ENCODE results near the gene ZCCHC7. TPM values are rescaled to one million over a fixed set of nuclear protein-coding genes. Genes with fewer than 3 reads are reported as not detected.

Gene ZCCHC7
- total and polyA plus RNA-seq, 10 of the 15 experiments (the other 5 are each of a cell fraction or from before 2014, with no cell fraction given), result 42.9 to 178 (median 53.3) TPM

DNA sequence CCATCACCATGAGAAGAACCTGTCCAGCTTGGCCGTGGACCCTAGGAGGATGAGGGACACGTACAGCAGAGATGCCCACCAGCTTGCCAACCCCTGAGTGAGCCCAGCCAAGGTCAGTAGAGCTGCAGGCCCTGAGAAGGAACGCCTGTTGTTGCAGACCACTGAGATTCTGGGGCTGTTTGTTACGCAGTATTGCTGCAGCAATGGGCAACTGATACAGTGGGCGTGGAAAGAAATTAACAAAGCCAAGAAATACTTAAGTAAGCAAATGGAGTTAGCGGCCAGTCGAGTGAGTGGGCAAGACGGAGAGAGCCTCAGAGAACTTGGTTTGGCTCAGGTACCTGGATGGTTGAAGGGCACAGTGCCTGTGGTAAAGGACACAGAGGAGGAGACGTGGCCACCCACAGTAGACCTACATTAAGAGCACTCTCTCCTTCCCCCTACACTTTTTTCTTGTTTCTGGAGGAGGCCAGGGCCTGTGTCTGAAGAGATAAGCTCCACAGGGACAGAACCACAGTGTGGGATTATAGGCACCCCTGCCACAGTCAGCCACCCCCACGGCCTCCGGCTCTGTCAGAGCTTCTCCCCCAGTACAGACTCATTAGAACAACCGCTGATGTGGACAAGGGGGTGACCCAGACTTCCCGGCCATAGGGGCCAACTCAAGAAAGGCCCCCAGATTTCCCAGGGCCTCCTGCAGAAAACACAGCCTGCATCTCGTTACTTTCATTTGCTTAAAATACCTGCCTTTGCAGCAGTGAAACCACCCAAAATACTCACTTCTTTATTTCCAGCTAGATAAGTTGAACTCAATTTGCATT is 262.0 kb downstream of the ZCCHC7 start (continued):
- TF ChIP-seq, protein P1, sequence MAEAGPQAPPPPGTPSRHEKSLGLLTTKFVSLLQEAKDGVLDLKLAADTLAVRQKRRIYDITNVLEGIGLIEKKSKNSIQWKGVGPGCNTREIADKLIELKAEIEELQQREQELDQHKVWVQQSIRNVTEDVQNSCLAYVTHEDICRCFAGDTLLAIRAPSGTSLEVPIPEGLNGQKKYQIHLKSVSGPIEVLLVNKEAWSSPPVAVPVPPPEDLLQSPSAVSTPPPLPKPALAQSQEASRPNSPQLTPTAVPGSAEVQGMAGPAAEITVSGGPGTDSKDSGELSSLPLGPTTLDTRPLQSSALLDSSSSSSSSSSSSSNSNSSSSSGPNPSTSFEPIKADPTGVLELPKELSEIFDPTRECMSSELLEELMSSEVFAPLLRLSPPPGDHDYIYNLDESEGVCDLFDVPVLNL (IDR thresholded peaks at IDR 0.05; ENCODE audit: low read depth, low read length), result no peak
- TF ChIP-seq, protein P2, sequence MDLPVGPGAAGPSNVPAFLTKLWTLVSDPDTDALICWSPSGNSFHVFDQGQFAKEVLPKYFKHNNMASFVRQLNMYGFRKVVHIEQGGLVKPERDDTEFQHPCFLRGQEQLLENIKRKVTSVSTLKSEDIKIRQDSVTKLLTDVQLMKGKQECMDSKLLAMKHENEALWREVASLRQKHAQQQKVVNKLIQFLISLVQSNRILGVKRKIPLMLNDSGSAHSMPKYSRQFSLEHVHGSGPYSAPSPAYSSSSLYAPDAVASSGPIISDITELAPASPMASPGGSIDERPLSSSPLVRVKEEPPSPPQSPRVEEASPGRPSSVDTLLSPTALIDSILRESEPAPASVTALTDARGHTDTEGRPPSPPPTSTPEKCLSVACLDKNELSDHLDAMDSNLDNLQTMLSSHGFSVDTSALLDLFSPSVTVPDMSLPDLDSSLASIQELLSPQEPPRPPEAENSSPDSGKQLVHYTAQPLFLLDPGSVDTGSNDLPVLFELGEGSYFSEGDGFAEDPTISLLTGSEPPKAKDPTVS (IDR thresholded peaks at IDR 0.05; ENCODE audit: low read depth, low read length), result no peak
- TF ChIP-seq, protein P3, sequence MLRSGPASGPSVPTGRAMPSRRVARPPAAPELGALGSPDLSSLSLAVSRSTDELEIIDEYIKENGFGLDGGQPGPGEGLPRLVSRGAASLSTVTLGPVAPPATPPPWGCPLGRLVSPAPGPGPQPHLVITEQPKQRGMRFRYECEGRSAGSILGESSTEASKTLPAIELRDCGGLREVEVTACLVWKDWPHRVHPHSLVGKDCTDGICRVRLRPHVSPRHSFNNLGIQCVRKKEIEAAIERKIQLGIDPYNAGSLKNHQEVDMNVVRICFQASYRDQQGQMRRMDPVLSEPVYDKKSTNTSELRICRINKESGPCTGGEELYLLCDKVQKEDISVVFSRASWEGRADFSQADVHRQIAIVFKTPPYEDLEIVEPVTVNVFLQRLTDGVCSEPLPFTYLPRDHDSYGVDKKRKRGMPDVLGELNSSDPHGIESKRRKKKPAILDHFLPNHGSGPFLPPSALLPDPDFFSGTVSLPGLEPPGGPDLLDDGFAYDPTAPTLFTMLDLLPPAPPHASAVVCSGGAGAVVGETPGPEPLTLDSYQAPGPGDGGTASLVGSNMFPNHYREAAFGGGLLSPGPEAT (IDR thresholded peaks at IDR 0.05; ENCODE audit: low read depth), result peak; percentile 81
- TF ChIP-seq TBL1XR1 (IDR thresholded peaks at IDR 0.05; ENCODE audit: low read depth, low read length) (peak; percentile 53; the same call in 1 of the 2 replicates), LARP7 (IDR thresholded peaks at IDR 0.05) (0 out of 2 replicates have a peak, but pooled peaks have one; percentile 53), HDAC6 (IDR thresholded peaks at IDR 0.05; ENCODE audit: unreplicated experiment) (no peak), BCL11A (IDR thresholded peaks at IDR 0.05; ENCODE audit: low read depth, low read length) (peak; percentile 45; the same call in 1 of the 2 replicates), ATF7 (IDR thresholded peaks at IDR 0.05; ENCODE audit: low read depth) (peak; percentile 58; the same call in 1 of the 2 replicates), CHD4 (IDR thresholded peaks at IDR 0.05) (0 out of 2 replicates have a peak, but pooled peaks have one; percentile 5), RBBP5 (conservative IDR thresholded peaks at IDR 0.05) (no peak), ZNF207 (IDR thresholded peaks at IDR 0.05; ENCODE audit: borderline replicate concordance) (0 out of 2 replicates have a peak, but pooled peaks have one; percentile 35), SMAD1 (IDR thresholded peaks at IDR 0.05; ENCODE audit: low read depth, partially characterized antibody) (no peak)
- TF ChIP-seq, protein P4, sequence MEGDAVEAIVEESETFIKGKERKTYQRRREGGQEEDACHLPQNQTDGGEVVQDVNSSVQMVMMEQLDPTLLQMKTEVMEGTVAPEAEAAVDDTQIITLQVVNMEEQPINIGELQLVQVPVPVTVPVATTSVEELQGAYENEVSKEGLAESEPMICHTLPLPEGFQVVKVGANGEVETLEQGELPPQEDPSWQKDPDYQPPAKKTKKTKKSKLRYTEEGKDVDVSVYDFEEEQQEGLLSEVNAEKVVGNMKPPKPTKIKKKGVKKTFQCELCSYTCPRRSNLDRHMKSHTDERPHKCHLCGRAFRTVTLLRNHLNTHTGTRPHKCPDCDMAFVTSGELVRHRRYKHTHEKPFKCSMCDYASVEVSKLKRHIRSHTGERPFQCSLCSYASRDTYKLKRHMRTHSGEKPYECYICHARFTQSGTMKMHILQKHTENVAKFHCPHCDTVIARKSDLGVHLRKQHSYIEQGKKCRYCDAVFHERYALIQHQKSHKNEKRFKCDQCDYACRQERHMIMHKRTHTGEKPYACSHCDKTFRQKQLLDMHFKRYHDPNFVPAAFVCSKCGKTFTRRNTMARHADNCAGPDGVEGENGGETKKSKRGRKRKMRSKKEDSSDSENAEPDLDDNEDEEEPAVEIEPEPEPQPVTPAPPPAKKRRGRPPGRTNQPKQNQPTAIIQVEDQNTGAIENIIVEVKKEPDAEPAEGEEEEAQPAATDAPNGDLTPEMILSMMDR (IDR thresholded peaks at IDR 0.05 in 2 of 3, conservative IDR thresholded peaks at IDR 0.05 in 1 of 3; ENCODE audit: control insufficient read depth in 2 of 3, extremely low read depth in 1 of 3, insufficient read depth in 1 of 3, low read depth in 3 of 3, low read length in 3 of 3), result no peak

All from GM12878 (cell line).